Loucy (cell line): ENCODE measurements around the gene WDR37.

Source experiments
- H2AFZ ChIP-seq: fragments of 200-600 bp; sonication (generic); 2 replicates; pipeline ENCODE4 v1.6.0; 2016; ENCODE audit warnings: antibody characterized with exemption, mild to moderate bottlenecking, low read length, moderate library complexity
- H3F3A ChIP-seq: fragments of 200-600 bp; 2 replicates; pipeline ENCODE4 v1.6.0; 2016; ENCODE audit warnings: antibody characterized with exemption, low read depth, mild to moderate bottlenecking
- H3K27me3 ChIP-seq: fragments of 200-600 bp; sonication (generic); 2 replicates; pipeline ENCODE4 v1.6.1; 2014; ENCODE audit warnings: low read length, mild to moderate bottlenecking; ENCODE audit not compliant: insufficient read depth, poor library complexity, severe bottlenecking
- H3K36me3 ChIP-seq: fragments of 200-600 bp; sonication (generic); 2 replicates; pipeline ENCODE4 v1.6.1; 2016; ENCODE audit warnings: low read length; ENCODE audit not compliant: insufficient read depth
- H3K4me1 ChIP-seq: fragments of 200-600 bp; sonication (generic); 2 replicates; pipeline ENCODE4 v1.5.1; 2014; ENCODE audit warnings: low read length, mild to moderate bottlenecking; ENCODE audit not compliant: insufficient read depth, poor library complexity, severe bottlenecking
- H3K4me2 ChIP-seq: fragments of 200-600 bp; sonication (generic); 2 replicates; pipeline ENCODE4 v1.6.0; 2014; ENCODE audit warnings: antibody characterized with exemption, low read length, low read depth, mild to moderate bottlenecking; ENCODE audit not compliant: poor library complexity, severe bottlenecking
- H3K4me3 ChIP-seq: fragments of 200-600 bp; sonication (generic); 2 replicates; pipeline ENCODE4 v1.5.1; 2014; ENCODE audit warnings: low read length, mild to moderate bottlenecking, mixed read lengths; ENCODE audit not compliant: poor library complexity, severe bottlenecking
- H3K79me2 ChIP-seq: fragments of 200-600 bp; sonication (generic); 2 replicates; pipeline ENCODE4 v1.6.1; 2014; ENCODE audit warnings: low read length; ENCODE audit not compliant: insufficient read depth
- H3K9ac ChIP-seq: fragments of 200-600 bp; sonication (generic); 2 replicates; pipeline ENCODE4 v1.6.0; 2014; ENCODE audit warnings: mild to moderate bottlenecking, low read depth, low read length, moderate library complexity; ENCODE audit not compliant: poor library complexity, severe bottlenecking
- H3K9me2 ChIP-seq: fragments of 200-600 bp; sonication (generic); replicated peaks from 2 replicates; pipeline ENCODE4 v1.6.1; 2016; ENCODE audit warnings: low read depth, low read length, mixed read lengths
- H3K9me3 ChIP-seq: fragments of 200-600 bp; sonication (generic); 2 replicates; pipeline ENCODE4 v1.6.1; 2014; ENCODE audit warnings: mild to moderate bottlenecking, antibody characterized with exemption, low read length, low read depth; ENCODE audit not compliant: insufficient read depth
- H4K20me1 ChIP-seq: fragments of 200-600 bp; sonication (generic); 2 replicates; pipeline ENCODE4 v1.6.0; 2014; ENCODE audit warnings: antibody characterized with exemption, low read length, mild to moderate bottlenecking; ENCODE audit not compliant: insufficient read depth, poor library complexity, severe bottlenecking
- EZH2phosphoT487 ChIP-seq: fragments of 200-600 bp; IDR thresholded peaks from 2 replicates; pipeline ENCODE4 v1.6.1; 2018; ENCODE audit warnings: antibody characterized with exemption, mild to moderate bottlenecking, moderate library complexity, borderline replicate concordance
- TF ChIP-seq, protein P1 (sequence below): fragments of 200-600 bp; sonication (generic); conservative IDR thresholded peaks from 2 replicates; pipeline ENCODE4 v1.5.1; 2014; ENCODE audit warnings: mild to moderate bottlenecking, antibody characterized with exemption, low read length

WDR37 gene

DNA sequence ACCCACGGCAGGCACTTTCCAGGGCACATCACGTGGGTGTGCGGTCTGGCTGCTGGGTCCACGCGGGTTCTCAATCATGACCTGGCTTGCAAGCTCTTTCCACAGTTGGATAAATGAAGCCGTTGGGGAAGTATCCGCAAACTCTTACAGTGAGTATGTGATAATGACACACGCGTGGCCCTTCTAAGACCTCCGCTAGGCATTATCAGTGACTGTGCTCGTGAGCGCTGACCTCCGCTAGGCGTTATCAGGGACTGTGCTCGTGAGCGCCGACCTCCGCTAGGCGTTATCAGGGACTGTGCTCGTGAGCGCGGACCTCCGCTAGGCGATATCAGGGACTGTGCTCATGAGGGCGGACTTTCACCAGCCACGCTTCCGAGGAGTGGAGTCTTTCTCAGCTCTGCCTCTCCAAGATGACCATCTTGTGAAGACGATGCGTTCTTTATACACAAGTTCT, 107.0 kb downstream of the WDR37 start:
- Histone ChIP-seq H3K79me2 (no peaks in the 10 kb centered on the region), H3K4me1 (no peaks in the 10 kb centered on the region), H2AFZ (no peak overlapping the region), H3K9ac (no peak overlapping the region), H4K20me1 (no peaks in the 10 kb centered on the region), H3K36me3 (no peaks in the 10 kb centered on the region), H3K4me2 (no peak overlapping the region), H3K9me2 (no peaks in the 10 kb centered on the region), H3K9me3 (no peaks in the 10 kb centered on the region), H3K27me3 (no peaks in the 10 kb centered on the region), H3F3A (no peaks in the 10 kb centered on the region), H3K4me3 (no peak overlapping the region)
- no peak for TF ChIP-seq EZH2phosphoT487
- TF ChIP-seq, protein P1, sequence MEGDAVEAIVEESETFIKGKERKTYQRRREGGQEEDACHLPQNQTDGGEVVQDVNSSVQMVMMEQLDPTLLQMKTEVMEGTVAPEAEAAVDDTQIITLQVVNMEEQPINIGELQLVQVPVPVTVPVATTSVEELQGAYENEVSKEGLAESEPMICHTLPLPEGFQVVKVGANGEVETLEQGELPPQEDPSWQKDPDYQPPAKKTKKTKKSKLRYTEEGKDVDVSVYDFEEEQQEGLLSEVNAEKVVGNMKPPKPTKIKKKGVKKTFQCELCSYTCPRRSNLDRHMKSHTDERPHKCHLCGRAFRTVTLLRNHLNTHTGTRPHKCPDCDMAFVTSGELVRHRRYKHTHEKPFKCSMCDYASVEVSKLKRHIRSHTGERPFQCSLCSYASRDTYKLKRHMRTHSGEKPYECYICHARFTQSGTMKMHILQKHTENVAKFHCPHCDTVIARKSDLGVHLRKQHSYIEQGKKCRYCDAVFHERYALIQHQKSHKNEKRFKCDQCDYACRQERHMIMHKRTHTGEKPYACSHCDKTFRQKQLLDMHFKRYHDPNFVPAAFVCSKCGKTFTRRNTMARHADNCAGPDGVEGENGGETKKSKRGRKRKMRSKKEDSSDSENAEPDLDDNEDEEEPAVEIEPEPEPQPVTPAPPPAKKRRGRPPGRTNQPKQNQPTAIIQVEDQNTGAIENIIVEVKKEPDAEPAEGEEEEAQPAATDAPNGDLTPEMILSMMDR: no peak

- Histone ChIP-seq H3K4me2 (no peak overlapping the region), H3K9me2 (no peaks in the 10 kb centered on the region), H4K20me1 (no peaks in the 10 kb centered on the region), H3F3A (no peaks in the 10 kb centered on the region), H3K79me2 (no peaks in the 10 kb centered on the region), H3K36me3 (no peaks in the 10 kb centered on the region), H3K4me3 (no peak overlapping the region), H3K4me1 (no peaks in the 10 kb centered on the region), H2AFZ (no peak overlapping the region), H3K27me3 (no peaks in the 10 kb centered on the region), H3K9me3 (no peaks in the 10 kb centered on the region), H3K9ac (no peak overlapping the region)
- TF ChIP-seq, protein P1: no peak
- no peak for TF ChIP-seq EZH2phosphoT487
These were observed 107.6 kb downstream of the WDR37 start for GRCh38 chr10:1163831-1164230.

GRCh38 chr10:1166101-1166827, 110.1 kb downstream of the WDR37 start:
- no peak overlapping the region for H3K4me3 ChIP-seq
- no peaks in the 10 kb centered on the region for H3K4me1 ChIP-seq
- no peak overlapping the region for H3K4me2 ChIP-seq
- H3K36me3 ChIP-seq: no peaks in the 10 kb centered on the region
- H3F3A ChIP-seq: no peaks in the 10 kb centered on the region
- TF ChIP-seq EZH2phosphoT487: no peak
- TF ChIP-seq, protein P1: no peak
- no peaks in the 10 kb centered on the region for H3K27me3 ChIP-seq
- H3K9me2 ChIP-seq: no peaks in the 10 kb centered on the region
- H2AFZ ChIP-seq: no peak overlapping the region
- no peaks in the 10 kb centered on the region for H3K9me3 ChIP-seq
- H3K79me2 ChIP-seq: no peaks in the 10 kb centered on the region
- no peaks in the 10 kb centered on the region for H4K20me1 ChIP-seq
- H3K9ac ChIP-seq: no peak overlapping the region
